OCI-LY1 (cell line): Measurements from ENCODE around the gene MAP2K1.

ENCODE experiments used
- EZH2 ChIP-seq: fragments of 200-600 bp; sonication (generic), shearing (Covaris generic); IDR thresholded peaks from 2 replicates; pipeline ENCODE4 v1.8.0; 2017; ENCODE audit warnings: borderline replicate concordance, mixed run types, mild to moderate bottlenecking, antibody characterized with exemption, low read length, moderate library complexity, mixed read lengths
- TF ChIP-seq, protein P1 (sequence below): fragments of 200-600 bp; sonication (generic), shearing (Covaris generic); IDR thresholded peaks from 2 replicates; pipeline ENCODE4 v1.5.1; 2017; ENCODE audit warnings: mild to moderate bottlenecking, antibody characterized with exemption, low read length, moderate library complexity, mixed read lengths

DNA sequence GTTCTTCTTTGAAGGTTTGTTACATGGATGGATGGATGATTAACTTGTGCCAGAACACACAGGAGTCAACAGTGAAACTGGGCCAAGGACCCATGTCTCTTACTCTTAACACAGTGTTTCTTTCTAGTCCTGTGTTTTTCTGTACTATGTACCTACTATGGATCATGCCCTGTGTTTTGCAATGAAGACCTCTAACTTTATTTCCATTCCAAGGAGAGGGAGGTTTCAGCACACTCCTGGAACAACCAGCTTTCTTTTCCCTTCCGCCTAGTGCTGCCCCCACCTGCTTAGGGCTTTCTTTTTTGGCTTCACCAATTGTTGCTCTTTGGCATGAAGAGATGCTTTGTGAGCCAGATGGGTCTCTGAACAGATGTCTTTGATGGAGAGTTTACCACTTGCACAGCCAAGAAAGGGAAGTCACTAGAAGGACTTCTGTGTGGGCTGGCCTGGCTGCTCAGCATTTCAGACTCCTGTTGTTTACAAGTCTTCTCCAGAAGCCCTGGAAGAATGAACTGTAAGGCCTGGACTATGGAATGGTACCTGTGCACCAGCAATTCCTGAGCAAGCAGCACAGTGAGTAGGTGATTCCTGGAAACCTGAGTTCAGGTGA lies 66.4 kb downstream of the MAP2K1 start:
- TF ChIP-seq, protein P1, sequence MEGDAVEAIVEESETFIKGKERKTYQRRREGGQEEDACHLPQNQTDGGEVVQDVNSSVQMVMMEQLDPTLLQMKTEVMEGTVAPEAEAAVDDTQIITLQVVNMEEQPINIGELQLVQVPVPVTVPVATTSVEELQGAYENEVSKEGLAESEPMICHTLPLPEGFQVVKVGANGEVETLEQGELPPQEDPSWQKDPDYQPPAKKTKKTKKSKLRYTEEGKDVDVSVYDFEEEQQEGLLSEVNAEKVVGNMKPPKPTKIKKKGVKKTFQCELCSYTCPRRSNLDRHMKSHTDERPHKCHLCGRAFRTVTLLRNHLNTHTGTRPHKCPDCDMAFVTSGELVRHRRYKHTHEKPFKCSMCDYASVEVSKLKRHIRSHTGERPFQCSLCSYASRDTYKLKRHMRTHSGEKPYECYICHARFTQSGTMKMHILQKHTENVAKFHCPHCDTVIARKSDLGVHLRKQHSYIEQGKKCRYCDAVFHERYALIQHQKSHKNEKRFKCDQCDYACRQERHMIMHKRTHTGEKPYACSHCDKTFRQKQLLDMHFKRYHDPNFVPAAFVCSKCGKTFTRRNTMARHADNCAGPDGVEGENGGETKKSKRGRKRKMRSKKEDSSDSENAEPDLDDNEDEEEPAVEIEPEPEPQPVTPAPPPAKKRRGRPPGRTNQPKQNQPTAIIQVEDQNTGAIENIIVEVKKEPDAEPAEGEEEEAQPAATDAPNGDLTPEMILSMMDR: no peak; the same call in 1 of the 2 replicates
- no peak for TF ChIP-seq EZH2
